NCI-H2029 treated with DMSO at 0.1 percent for 48 hours (cell line): Measurements from ENCODE around the gene FBXO8.
A peak's percentile ranks its signal among the peaks of the same experiment; 100 is the strongest.
"Not testable (repeated sequence)": the region's sequence is repeated elsewhere in the genome, so short reads cannot be mapped to it uniquely, and the experiment has no call there.

ENCODE experiments used
- DNase-seq: peaks from one replicate; lab custom pipeline; 2025; lab: John Stamatoyannopoulos, UW

The FBXO8 gene, protein sequence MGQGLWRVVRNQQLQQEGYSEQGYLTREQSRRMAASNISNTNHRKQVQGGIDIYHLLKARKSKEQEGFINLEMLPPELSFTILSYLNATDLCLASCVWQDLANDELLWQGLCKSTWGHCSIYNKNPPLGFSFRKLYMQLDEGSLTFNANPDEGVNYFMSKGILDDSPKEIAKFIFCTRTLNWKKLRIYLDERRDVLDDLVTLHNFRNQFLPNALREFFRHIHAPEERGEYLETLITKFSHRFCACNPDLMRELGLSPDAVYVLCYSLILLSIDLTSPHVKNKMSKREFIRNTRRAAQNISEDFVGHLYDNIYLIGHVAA

DNA sequence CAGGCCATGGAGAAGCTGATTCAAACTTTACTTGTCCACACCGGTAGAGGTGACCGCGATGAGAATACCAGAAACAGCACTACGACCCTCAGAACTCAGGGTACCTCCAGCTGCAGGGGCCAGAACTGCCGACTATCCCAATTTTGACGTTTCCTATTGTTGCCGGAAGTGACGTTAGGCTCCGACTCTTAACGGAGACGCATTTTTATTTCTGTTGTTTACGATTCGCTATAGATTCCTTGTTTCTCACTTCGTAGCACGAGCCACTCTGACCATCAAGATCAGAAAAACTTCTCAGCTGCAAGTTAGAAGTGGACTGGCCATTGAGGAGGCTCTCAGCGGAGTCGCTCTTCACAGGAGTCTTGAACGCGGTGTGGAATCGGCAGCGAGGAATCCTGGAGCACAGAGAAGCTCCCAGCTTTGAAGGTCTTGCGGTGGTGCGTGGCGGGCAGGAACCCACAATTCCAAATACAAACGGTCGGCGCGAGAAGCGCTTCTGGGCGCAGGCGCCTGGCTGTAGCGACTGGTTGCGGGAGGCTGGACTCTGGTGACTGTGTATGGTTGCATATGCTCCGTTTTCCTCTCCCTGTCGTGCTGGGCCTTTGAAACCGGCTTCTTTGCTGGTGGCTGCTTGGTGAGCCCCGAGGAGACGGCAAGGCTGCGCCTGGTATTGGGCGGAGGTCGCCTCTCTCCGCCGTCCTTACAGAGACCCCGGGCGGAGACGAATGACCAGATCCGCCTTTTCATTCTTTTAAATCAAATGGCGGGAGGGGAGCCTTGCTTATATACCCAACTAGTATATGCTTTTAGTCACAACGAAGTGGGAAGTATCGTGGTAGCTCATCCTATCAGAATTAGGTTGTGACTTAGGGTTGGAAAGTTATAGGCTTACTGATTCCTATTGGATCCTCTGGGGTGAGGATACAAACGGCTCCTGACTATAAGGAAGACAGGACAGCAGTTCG, at the start of gene FBXO8, which contains the start of gene CEP44:
FBXO8 (minus strand) TSS at position 161 of the 965 bp plus-strand sequence. CDS start 20,575 bp downstream, outside the sequence.
CEP44 (plus strand) TSS at position 405 of the 965 bp plus-strand sequence. CDS start 15,211 bp downstream, outside the sequence.
- peak; percentile 59 for DNase-seq

DNA sequence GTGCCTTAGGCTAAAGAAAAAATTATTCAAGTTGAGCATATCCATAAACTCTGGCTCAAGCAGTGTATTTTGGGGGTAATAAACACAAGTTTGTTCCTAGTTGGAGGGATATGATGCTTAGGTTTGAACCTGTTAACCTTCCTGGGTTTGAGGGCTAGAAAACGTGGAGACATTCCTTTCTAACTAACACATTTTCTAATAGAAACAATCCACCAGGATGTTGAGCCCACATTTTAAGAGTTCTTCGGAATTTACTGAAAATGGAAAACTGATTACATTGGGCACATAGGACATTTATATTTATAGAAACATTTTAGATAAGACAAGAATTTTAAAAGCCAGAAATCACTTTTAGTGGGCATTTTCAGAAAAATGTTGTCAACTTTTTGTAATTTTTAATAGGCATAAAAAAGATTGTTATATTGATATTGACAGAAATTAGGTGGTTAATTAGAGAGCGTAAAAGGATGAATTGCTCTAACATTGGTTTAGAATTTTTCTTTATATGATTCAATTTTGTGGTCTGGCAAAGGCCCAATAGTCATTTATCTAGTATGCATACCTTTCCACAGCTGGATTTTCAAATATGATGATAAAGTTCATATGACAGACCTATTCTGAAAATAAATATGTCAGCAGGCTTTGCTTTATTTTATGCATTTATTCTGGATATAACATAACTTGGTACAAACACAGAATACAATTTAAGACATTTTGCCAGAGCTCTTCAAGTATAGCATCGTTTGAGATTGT, 49.5 kb upstream of the FBXO8 start:
- no peak for DNase-seq

DNA sequence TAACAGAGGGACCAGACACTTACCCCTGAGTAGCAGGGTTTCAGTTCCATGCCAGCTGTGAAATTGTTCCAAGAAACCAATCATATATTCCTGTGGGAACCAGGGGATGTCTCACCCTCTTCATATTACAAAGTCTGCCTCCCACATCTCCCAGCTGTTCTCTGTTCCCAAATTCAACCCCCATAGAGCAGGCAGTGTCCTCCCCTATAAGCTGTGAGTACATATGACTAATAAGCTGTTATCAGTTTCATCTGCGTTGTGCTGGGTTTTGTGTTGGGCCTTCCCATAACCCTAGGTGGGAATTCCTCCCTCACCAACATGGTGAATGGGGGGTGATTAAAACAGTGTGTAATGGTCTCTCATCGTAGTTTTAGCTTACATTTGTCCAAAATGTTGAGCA, 41.3 kb upstream of the FBXO8 start:
- DNase-seq = no peak

DNA sequence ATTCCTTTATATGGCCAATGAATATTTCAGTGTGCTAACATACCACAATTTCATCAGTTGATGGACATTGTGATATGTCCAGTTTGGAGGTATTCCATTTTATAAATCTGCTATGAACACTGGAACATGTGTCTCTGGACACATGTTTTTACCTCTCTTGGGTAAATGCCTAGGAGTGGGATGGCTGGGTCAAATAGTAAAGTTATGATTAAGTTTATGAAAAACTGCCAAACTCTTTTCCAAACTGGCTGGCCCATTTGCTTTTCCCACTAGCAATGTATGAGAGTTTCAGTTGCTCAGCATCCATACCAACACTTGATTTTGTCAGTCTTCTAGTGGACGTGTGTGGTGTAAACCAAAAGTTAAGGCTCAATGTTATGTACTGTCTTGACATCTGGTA, 40.8 kb upstream of the FBXO8 start:
- DNase-seq = no peak

DNA sequence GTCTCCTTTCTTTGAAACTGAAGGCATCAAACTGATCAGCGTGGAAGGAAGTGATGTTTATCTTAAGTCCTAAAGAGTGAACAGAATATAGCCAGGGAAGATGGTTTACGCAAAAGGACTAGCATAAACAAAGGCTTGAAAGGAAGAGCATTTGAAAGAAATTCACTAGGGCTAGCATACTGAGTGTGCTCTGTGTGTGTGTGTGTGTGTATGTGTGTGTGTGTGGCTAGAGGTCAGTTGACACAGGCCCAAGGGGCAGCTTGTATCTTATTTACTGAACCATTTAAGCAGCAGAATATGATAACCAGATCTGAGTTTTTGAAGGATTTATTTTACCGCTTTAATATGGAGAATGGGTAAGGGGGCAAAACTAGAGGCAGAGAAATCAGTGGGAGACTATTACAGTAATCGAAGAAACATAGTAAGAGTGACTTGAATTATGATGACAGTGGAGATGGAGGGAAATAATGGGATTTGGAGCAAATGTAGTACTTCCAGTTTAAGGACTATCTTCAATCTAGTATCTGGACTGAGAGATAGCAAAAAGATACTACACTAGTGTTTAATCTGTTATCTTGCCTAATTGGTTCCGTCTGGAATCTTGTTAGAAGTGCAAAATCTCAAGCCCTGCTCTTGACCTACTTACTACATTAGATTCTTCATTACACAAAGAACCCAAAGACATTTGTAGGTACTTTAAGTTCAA, 37.2 kb upstream of the FBXO8 start:
- no peak for DNase-seq

DNA sequence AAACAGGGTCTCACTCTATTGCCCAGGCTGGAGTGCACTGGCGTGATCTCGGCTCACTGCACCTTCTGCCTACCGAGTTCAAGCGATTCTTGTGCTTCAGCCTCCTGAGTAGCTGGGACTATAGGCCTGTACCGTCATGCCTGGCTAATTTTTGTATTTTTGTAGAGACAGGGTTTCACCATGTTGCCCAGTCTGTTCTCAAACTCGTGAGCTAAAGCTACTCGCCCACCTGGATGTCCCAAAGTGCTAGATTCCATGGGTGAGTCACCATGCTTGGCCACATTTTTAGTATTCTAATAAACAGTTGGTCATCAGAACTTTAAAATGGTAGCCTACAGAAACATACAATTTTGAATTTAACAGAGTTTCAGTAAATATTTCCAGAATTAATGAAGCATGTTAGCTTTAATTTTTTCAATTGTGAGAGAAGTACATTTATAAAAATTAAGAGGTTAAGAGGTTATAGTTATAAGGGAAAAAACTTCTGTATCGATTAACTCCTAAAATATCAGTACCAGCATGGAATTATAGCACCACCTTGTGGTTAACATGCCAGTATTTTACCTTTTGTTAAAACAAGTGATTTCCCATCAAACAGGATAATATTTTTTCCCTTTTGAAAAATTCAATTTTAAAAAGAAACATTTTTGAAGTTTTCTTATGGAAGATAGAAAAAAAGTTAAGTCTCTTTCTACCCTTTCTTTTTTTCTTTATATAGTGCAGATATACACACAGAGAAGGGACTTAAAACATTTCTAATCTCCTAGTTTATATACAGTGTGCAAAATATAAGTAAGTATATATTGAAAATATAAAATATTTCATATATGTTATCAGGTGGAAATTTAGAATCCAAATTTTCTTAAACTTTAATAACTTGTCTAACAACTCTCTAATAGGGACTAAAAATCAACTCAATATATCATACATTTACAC, 35.6 kb upstream of the FBXO8 start:
- peak; percentile 1 for DNase-seq

DNA sequence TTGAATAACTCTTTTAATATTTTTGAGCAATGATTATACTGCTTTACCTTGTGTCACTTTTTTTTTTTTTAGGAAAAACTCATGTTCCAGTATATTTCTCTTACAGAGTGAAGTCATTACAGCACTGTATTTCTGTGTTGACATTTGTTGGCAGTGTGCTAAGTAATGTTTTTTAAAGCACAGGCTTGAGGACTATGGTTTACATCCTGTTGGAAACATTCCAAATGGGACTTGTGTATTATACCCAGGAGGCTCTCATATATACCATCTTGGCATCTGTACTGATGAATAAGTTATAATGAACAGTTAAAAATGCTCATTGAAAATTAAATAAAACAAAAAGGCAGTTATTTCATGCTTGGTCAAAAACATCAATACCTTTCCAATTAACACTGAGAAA, 34.1 kb upstream of the FBXO8 start:
- DNase-seq = peak; percentile 30

DNA sequence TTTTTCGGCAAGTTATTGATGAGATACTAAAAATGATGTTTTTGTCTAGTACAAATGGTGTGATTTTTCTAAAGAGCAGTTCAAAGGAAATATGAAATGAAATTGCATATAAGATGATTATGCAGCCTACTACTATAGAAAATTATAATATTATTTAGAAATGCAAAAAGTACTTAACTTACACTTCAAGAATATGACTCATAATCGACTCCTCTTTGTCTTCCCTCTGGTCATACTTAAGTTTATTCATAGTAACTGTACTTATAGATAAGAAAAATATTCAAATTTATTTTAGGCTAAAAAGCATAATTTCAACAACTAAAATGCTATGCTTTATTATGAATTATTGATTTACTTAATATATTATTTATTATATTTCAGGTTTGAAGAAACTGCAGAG, 33.5 kb upstream of the FBXO8 start:
- no peak for DNase-seq

DNA sequence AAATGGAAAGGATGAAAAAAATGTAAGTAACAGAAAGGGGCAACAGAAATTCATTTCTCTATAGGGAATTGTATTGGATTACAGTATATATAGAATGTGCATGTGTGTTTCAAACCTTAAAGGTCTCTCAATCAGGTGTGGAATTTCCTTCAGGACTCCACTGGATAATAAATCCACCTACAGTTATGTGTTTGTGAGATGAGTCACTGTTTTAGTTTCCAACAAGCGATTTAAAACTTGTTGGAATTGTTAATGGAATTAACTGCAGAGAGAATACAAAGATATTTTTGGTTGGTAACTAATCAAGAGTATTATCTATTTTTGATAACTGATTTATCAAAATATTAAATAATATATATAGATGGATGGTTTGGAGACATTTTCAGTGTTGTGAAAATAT, 33.1 kb upstream of the FBXO8 start:
- DNase-seq = no peak

DNA sequence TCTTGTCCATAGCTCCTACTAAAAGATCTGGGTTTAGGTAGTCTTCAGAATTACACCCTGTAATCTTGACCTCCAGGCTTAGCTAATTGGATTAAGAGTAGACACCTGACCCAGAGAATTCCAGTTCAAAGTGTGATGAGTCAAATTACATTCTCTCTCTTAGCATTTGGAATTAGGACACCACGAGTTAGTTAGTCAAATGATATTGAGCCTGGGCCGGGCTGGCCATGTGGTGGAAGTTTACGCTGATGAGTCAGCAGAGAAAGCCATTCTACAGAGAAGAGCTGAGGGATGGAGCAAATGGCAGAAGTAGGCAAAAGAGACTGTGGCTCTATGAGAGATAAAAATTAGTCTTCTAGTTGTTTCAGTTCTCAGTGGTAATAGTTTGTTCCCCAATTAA, 31.3 kb upstream of the FBXO8 start:
- DNase-seq = no peak

DNA sequence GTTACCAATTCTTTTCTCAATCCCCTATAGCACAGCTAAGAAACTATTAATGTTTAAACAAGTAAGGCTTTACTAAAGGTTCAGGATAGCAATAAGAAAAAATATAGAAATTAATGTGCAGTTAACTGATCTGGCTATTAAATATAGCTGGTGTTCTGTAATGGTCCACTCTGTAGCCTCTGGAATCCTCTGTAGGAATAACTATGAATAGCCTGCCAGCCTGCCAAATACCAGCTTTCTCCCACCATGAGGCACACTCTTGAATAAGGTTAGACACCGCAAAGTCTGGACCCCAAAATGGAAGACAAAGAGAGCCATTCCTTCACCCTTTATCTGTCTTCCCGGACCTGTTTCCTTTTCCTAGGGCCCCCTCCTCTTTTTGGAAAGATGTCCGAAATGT, 30.8 kb upstream of the FBXO8 start:
- DNase-seq = no peak

DNA sequence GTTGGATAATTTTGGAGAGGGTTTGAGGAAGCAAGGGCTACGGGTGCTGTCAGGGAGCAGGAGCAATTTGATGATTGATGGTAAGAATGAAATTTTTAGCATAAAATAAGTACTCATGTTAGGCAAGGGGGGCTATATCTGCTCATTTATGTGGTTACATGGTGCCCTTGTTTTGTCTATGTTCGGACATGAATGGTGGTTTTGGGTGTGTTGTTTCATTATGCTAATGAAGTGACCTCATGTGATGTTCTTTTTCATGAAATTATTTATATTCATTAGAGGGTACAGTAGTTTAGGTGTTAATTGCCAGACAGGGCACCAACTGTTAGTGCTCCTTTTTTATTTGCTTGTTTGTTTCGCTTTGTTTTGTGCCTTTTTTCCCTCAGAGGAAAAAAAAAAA, 29.5 kb upstream of the FBXO8 start:
- DNase-seq = no peak

DNA sequence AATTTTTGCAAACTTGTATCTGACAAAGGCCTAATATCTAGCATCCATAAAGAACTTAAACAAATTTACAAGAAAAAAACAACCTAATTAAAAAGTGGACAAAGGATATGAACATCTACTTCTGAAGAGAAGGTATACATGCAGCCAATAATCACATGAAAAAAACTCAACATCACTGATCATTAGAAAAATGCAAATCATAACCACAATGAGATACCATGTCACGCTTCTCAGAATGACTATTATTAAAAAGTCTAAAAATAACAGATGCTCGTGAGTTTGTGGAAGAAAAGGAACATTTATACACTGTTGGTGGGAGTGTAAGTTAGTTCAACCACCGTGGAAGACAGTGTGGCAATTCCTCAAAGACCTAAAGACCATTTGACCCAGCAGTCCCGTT, 24.2 kb upstream of the FBXO8 start:
- DNase-seq = no peak

DNA sequence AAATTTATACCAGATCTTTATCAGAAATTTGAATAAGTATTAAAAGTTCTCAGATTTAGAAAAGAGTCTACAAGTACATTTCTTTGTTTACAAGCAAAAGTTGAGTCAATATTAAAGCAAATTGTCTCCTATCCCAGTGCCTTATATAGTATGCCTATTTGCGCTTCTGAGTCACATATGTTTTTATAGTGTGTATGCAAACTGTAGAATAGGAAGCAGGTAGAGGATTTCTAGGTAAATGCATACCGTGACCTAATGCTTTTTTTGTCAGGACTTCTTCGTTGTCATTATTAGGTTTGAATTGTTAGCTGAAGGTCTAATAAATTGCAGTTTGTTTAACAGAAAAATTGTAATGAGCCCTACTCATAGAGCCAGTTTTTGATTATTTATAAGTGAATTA, 22.5 kb upstream of the FBXO8 start:
- DNase-seq = no peak

DNA sequence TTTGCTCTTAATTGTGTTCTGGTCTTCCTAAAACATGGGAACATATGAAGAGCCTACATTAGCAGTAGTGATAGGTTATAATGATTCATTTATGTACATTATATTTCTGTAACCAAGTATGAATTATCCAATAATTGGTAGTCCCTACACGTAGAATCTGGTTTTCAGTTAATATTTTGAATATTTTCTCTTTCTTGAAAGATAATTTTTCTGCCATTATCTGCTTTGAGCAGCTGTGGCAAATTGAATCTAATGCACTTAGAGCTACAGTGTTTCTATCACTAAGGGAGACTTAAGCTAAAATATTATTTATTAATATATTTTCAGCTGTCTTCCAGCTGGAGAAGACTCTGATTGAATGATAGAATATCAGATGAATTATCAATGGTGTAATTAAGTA, 21.2 kb upstream of the FBXO8 start:
- no peak for DNase-seq

DNA sequence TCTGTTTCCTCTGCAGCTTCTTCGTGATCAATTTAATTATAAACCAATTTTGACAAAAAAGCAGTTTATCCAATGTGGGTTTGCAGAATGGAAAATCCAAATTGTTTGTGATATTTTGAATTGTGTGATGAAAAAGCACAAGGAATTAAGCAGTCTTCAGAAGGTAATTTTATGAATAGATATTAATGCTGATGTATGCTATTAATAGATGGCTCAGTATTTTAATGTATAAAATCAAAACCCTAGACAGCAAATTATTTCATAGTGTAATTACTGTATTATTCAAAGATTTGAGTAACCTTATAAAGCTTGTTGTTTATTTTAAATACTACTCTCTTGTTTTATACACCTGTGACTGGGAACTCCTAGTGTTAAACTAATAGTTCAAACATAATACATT, 20.2 kb upstream of the FBXO8 start:
- no peak for DNase-seq

DNA sequence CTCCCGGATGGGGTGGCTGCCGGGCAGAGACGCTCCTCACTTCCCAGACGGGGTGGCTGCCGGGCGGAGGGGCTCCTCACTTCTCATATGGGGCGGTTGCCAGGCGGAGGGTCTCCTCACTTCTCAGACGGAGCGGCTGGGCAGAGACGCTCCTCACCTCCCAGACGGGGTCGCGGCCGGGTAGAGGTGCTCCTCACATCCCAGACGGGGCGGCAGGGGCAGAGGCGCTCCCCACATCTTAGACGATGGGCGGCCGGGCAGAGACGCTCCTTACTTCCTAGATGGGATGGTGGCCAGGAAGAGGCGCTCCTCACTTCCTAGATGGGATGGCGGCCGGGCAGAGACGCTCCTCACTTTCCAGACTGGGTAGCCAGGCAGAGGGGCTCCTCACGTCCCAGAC, 11.7 kb upstream of the FBXO8 start:
- DNase-seq = not testable (repeated sequence)

DNA sequence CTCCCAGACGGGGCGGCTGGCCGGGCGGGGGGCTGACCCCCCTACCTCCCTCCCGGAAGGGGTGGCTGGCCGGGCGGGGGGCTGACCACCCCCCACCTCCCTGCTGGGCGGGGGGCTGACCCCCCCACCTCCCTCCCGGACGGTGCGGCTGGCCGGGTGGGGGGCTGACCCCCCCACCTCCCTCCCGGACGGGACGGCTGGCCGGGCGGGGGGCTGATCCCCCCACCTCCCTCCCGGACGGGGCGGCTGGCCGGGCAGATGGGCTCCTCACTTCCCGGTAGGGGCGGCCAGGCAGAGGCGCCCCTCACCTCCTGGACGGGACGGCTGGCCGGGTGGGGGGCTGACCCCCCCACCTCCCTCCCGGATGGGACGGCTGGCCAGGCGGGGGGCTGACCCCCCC, 11.2 kb upstream of the FBXO8 start:
- not testable (repeated sequence) for DNase-seq

DNA sequence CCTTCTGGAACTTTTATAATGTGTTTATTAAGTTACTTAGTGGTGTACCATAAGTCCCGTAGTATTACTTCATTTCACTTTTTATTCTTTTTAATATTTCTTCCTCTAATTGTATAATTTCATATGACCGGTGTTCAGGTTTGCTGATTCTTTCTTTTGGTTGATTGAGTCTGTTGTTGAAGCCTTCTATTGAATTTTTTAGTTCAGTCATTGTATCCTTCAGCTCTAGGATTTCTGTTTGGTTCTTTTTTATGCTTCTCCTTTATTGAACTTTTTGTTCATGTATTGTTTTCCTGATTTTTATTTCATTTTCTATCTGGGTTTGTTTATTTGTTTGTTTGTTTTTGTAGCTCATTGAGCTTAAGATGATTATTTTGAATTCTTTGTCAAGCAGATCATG, 9.0 kb upstream of the FBXO8 start:
- no peak for DNase-seq

DNA sequence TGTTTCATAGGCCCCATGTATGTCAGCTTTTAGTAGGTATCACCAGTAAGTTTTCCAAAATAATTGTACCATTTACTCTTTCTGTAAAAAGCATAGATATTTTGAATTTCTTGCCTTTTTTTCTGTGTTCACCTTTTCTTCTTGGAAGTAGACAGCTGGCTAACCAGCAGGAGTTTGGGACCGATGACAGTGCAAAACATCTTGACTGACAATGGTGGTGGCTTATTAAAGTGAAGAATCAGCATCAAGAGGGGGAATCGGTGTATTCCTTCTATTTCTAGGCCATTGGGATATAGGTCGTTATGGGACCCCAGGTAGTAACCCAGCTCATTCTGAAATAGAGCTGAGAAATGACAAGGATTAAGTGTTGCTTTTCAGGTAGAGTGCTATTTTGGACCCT, 3.4 kb upstream of the FBXO8 start:
- DNase-seq = no peak

DNA sequence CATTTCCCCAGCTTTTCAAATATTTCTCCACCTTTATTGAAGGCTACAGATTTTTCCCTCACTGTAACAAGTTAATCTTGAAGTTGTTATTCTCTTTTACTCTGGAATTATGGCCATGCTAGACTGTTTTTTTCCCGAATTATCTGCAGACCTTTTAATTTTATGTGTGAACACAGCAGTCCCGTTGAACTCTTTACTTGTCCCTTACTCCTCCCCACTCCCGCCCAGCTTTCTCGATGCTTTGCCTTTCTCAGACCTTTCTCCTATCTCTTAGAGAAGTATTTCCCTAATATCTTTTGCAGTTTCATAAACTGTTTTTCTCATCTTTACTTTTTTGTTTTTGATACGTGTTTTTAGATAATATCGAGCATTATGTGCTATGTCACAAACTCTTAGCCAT, 1.0 kb upstream of the FBXO8 start:
- DNase-seq = no peak
